ENCODE measurements around the gene MT1H.

- no peak for TF ChIP-seq POLR2AphosphoS5 (IDR thresholded peaks at IDR 0.05; ENCODE audit: low read depth, low read length)
- TF ChIP-seq REST (IDR thresholded peaks at IDR 0.05; ENCODE audit: insufficient read depth in 1 of 2, low read depth in 2 of 2, low read length in 2 of 2): no peak
Observed at GRCh38 chr16:56631197-56631596, 38.4 kb upstream of the MT1H start.

Measured in PFSK-1 (cell line).